Measurements from ENCODE around the gene BICC1. TPM values are rescaled to one million over a fixed set of nuclear protein-coding genes. Genes with fewer than 3 reads are reported as not detected.

Gene BICC1
- total RNA-seq, 1 donor from 2014 or later: 58.0 TPM

DNA sequence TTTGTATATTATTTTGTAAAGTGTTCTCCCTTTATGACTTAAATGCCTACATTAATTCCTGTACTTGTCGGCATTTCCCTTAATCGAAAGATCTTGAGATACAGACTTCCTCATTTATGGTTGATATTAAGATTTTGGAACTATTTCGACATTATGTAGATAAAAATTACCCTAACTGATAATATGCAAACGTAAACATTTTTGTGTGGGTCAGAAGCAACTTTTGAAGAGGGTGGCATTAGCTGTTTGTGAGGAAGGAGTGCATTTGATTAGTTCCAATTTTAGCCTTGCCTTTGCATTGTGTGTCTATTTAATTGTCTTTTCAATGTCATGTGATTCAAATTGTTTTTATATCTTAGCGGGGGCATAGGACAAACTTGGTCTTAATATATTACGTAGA, 114.7 kb downstream of the BICC1 start:
- no peak for TF ChIP-seq CTCF (IDR thresholded peaks at IDR 0.05; ENCODE audit: insufficient read depth, low read length, poor library complexity, severe bottlenecking)
- Histone ChIP-seq H3K27me3 (ENCODE audit: control insufficient read depth, insufficient read depth, low read length) (no peaks in the 10 kb centered on the region), H3K4me3 (ENCODE audit: low read depth, low read length) (no peak overlapping the region), H3K36me3 (ENCODE audit: control insufficient read depth, insufficient read depth, low read length) (peaks cover 1% of the 10 kb centered on the region)
- no peak for DNase-seq (ENCODE audit: low read depth)

- peaks cover 1% of the 10 kb centered on the region for H3K36me3 ChIP-seq (ENCODE audit: control insufficient read depth, insufficient read depth, low read length)
- H3K27me3 ChIP-seq (ENCODE audit: control insufficient read depth, insufficient read depth, low read length): no peaks in the 10 kb centered on the region
- no peak for TF ChIP-seq CTCF (IDR thresholded peaks at IDR 0.05; ENCODE audit: insufficient read depth, low read length, poor library complexity, severe bottlenecking)
- H3K4me3 ChIP-seq (ENCODE audit: low read depth, low read length): no peak overlapping the region
- no peak for DNase-seq (ENCODE audit: low read depth)
Measured at GRCh38 chr10:58631715-58632114, 119.0 kb downstream of the BICC1 start.

DNA sequence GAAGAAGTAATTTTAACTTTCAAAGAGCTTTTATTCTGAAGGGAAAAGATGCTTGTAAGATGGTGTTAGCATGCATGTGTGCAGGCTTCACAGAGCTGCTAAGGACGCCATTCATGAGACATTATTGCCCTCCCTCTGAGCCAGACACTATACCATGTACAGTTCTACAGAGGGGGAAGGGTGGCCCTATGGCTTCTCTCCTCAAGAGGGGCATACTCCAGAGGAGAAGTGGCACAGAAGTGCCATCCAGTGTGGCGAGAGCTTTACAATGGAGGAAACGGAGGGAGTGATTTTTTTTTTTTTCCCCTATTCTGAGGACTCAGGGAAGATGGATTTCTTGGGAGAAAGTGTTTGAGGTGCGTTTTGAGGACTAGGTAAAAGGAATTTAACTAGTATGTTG, 119.5 kb downstream of the BICC1 start:
- no peak for TF ChIP-seq CTCF (IDR thresholded peaks at IDR 0.05; ENCODE audit: insufficient read depth, low read length, poor library complexity, severe bottlenecking)
- Histone ChIP-seq H3K27me3 (ENCODE audit: control insufficient read depth, insufficient read depth, low read length) (no peaks in the 10 kb centered on the region), H3K36me3 (ENCODE audit: control insufficient read depth, insufficient read depth, low read length) (peaks cover 1% of the 10 kb centered on the region), H3K4me3 (ENCODE audit: low read depth, low read length) (no peak overlapping the region)
- no peak for DNase-seq (ENCODE audit: low read depth)

DNA sequence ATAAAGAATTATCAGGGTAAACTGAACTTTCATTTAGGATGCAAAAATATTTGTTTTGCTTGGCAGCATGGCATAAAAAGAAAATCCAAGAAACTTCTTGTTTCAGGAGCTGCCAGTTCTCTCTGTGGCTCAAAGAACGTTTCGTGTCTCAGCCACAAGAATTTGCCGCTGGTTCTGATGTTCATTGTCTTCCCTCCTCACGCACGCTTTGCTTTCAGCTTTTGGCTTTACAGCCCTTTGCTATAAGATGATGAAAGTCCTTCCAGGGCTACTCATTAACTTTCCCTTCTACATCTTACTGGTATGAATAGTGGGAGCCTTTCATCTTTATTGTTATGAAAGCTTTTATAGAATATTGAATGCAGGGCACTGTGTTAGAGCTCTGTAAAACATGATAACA, 124.7 kb downstream of the BICC1 start:
- Histone ChIP-seq H3K27me3 (ENCODE audit: control insufficient read depth, insufficient read depth, low read length) (no peaks in the 10 kb centered on the region), H3K36me3 (ENCODE audit: control insufficient read depth, insufficient read depth, low read length) (no peaks in the 10 kb centered on the region), H3K4me3 (ENCODE audit: low read depth, low read length) (no peak overlapping the region)
- TF ChIP-seq CTCF (IDR thresholded peaks at IDR 0.05; ENCODE audit: insufficient read depth, low read length, poor library complexity, severe bottlenecking): no peak
- peak; percentile 58 for DNase-seq (ENCODE audit: low read depth)

GRCh38 chr10:58638388-58638787, 125.7 kb downstream of the BICC1 start:
- no peak for TF ChIP-seq CTCF (IDR thresholded peaks at IDR 0.05; ENCODE audit: insufficient read depth, low read length, poor library complexity, severe bottlenecking)
- Histone ChIP-seq H3K27me3 (ENCODE audit: control insufficient read depth, insufficient read depth, low read length) (no peaks in the 10 kb centered on the region), H3K4me3 (ENCODE audit: low read depth, low read length) (no peak overlapping the region), H3K36me3 (ENCODE audit: control insufficient read depth, insufficient read depth, low read length) (no peaks in the 10 kb centered on the region)
- no peak for DNase-seq (ENCODE audit: low read depth)

- peak; percentile 34 for TF ChIP-seq CTCF (IDR thresholded peaks at IDR 0.05; ENCODE audit: insufficient read depth, low read length, poor library complexity, severe bottlenecking)
- no peaks in the 10 kb centered on the region for H3K36me3 ChIP-seq (ENCODE audit: control insufficient read depth, insufficient read depth, low read length)
- peak; percentile 74 for DNase-seq (ENCODE audit: low read depth)
- H3K4me3 ChIP-seq (ENCODE audit: low read depth, low read length): no peak overlapping the region
- H3K27me3 ChIP-seq (ENCODE audit: control insufficient read depth, insufficient read depth, low read length): no peaks in the 10 kb centered on the region
Measured at GRCh38 chr10:58641095-58641531, 128.4 kb downstream of the BICC1 start.

Measured in kidney epithelial cell (primary cell).